SK-N-SH treated with all-trans-retinoic acid at 6 μM for 48 hours (cell line): ENCODE results near the gene DHX15.

Experiments used
- ATAC-seq: fragments of 200-7000 bp; cut with Tn5 transposase; 3 replicates; pipeline ENCODE4 v1.9.1; 2020; ENCODE audit warnings: mild to moderate bottlenecking, moderate library complexity
- BACH2 ChIP-seq: fragments of 250-450 bp; sonication (Bioruptor Pico); IDR thresholded peaks from 2 replicates; pipeline ENCODE4 v1.9.0; 2021; ENCODE audit warnings: mild to moderate bottlenecking, borderline replicate concordance
- CREB5 ChIP-seq: fragments of 250-450 bp; sonication (Bioruptor Pico); IDR thresholded peaks from 2 replicates; pipeline ENCODE4 v1.5.1; 2020; ENCODE audit warnings: low read depth, mild to moderate bottlenecking, moderate library complexity
- CSRNP3 ChIP-seq: fragments of 250-450 bp; sonication (Bioruptor Pico); IDR thresholded peaks from 2 replicates; pipeline ENCODE4 v1.5.1; 2021; ENCODE audit warnings: mild to moderate bottlenecking, moderate library complexity
- ESRRG ChIP-seq: fragments of 250-450 bp; sonication (Bioruptor Pico); IDR thresholded peaks from 2 replicates; pipeline ENCODE4 v1.6.1; 2021; ENCODE audit warnings: mild to moderate bottlenecking
- ISL1 ChIP-seq: fragments of 250-450 bp; sonication (Bioruptor Pico); IDR thresholded peaks from 2 replicates; pipeline ENCODE4 v2.1.2; 2022; ENCODE audit warnings: mild to moderate bottlenecking, moderate library complexity
- OSR1 ChIP-seq: fragments of 250-450 bp; sonication (Bioruptor Pico); IDR thresholded peaks from 2 replicates; pipeline ENCODE4 v1.8.0; 2022; ENCODE audit warnings: moderate library complexity, mild to moderate bottlenecking, inconsistent platforms
- PATZ1 ChIP-seq: fragments of 250-450 bp; sonication (Bioruptor Pico); IDR thresholded peaks from 2 replicates; pipeline ENCODE4 v1.8.0; 2020; ENCODE audit warnings: mild to moderate bottlenecking, moderate library complexity, borderline replicate concordance
- POU6F1 ChIP-seq: fragments of 250-450 bp; sonication (Bioruptor Pico); IDR thresholded peaks from 2 replicates; pipeline ENCODE4 v1.8.0; 2021; ENCODE audit warnings: low read depth, mild to moderate bottlenecking, moderate library complexity, borderline replicate concordance
- PPARA ChIP-seq: fragments of 250-450 bp; sonication (Bioruptor Pico); IDR thresholded peaks from 2 replicates; pipeline ENCODE4 v1.5.0; 2020; ENCODE audit warnings: mild to moderate bottlenecking, borderline replicate concordance
- RARB ChIP-seq: fragments of 250-450 bp; sonication (Bioruptor Pico); IDR thresholded peaks from 2 replicates; pipeline ENCODE4 v1.8.0; 2021; ENCODE audit warnings: mild to moderate bottlenecking, moderate library complexity
- TSHZ2 ChIP-seq: fragments of 250-450 bp; sonication (Bioruptor Pico); IDR thresholded peaks from 2 replicates; pipeline ENCODE4 v1.5.0; 2020; ENCODE audit warnings: mild to moderate bottlenecking, moderate library complexity
- ZC3H10 ChIP-seq: fragments of 250-450 bp; sonication (Bioruptor Pico); IDR thresholded peaks from 2 replicates; pipeline ENCODE4 v1.5.1; 2021; ENCODE audit warnings: mild to moderate bottlenecking, moderate library complexity
- ZFP30 ChIP-seq: fragments of 450-650 bp; formaldehyde crosslinking; IDR thresholded peaks from 2 replicates; pipeline ENCODE4 v1.5.0; 2022; ENCODE audit warnings: mild to moderate bottlenecking, moderate library complexity
- ZNF565 ChIP-seq: fragments of 450-650 bp; formaldehyde crosslinking; conservative IDR thresholded peaks from 2 replicates; pipeline ENCODE4 v1.5.0; 2020; ENCODE audit warnings: low read depth, mild to moderate bottlenecking, moderate library complexity
- ZNF70 ChIP-seq: fragments of 450-650 bp; formaldehyde crosslinking; IDR thresholded peaks from 2 replicates; pipeline ENCODE4 v1.5.0; 2020; ENCODE audit warnings: mild to moderate bottlenecking, moderate library complexity

The DHX15 gene

GRCh38 chr4:24514808-24515207 lies 69.5 kb downstream of the DHX15 start:
- TF ChIP-seq RARB = no peak
- no peak for ATAC-seq

GRCh38 chr4:24513718-24514117 lies 70.6 kb downstream of the DHX15 start:
- ATAC-seq = no peak
- TF ChIP-seq PATZ1 = no peak
- no peak for TF ChIP-seq TSHZ2
- no peak for TF ChIP-seq CREB5
- no peak for TF ChIP-seq ESRRG
- TF ChIP-seq, all 23 proteins: peak for 0

- TF ChIP-seq RARB (no peak), ZNF70 (no peak)
- ATAC-seq = no peak
Observed at GRCh38 chr4:24511371-24512063, 72.8 kb downstream of the DHX15 start.

- TF ChIP-seq BACH2 (CRISPR knock-in tag) (no peak), ESRRG (no peak), PPARA (no peak), ZC3H10 (CRISPR knock-in tag) (no peak), ISL1 (CRISPR knock-in tag) (no peak), POU6F1 (CRISPR knock-in tag) (no peak), CSRNP3 (CRISPR knock-in tag) (no peak), ZFP30 (no peak), OSR1 (CRISPR knock-in tag) (no peak), ZNF565 (CRISPR knock-in tag) (no peak), TSHZ2 (no peak)
- TF ChIP-seq, all 23 proteins: peak for 0
- no peak for ATAC-seq
Observed at GRCh38 chr4:24510091-24510490, 74.3 kb downstream of the DHX15 start.
